Ectodermal cell (in vitro differentiated cells): ENCODE data around the gene CKB.

Experiments
- H3K27ac ChIP-seq: 2 replicates; pipeline ENCODE4 v1.7.0; 2013; ENCODE audit warnings: mild to moderate bottlenecking, low read depth, low read length; ENCODE audit not compliant: insufficient read depth, poor library complexity, severe bottlenecking
- H3K27me3 ChIP-seq: 2 replicates; pipeline ENCODE4 v1.7.0; 2013; ENCODE audit warnings: mild to moderate bottlenecking, low read length; ENCODE audit not compliant: insufficient read depth, control insufficient read depth, poor library complexity, severe bottlenecking
- H3K36me3 ChIP-seq: one replicate; pipeline ENCODE4 v1.7.0; 2013; ENCODE audit warnings: low read length; ENCODE audit not compliant: control insufficient read depth, insufficient read depth
- H3K4me1 ChIP-seq: one replicate; pipeline ENCODE4 v1.7.0; 2013; ENCODE audit warnings: low read length; ENCODE audit not compliant: control insufficient read depth, insufficient read depth
- H3K4me3 ChIP-seq: 2 replicates; pipeline ENCODE4 v1.7.0; 2013; ENCODE audit warnings: low read depth, low read length, control low read depth; ENCODE audit not compliant: insufficient read depth
- H3K9me3 ChIP-seq: 2 replicates; pipeline ENCODE4 v1.7.0; 2013; ENCODE audit warnings: mild to moderate bottlenecking, low read length, moderate library complexity; ENCODE audit not compliant: control insufficient read depth
- WGBS, 2 experiments: methylation state at CpG; one replicate each; pipeline ENCODE4 v1.1.7; 2013; ENCODE audit warnings: missing lambda C conversion rate in 2 of 2; 5-methylcytosine and 5-hydroxymethylcytosine counted together

CKB gene

DNA sequence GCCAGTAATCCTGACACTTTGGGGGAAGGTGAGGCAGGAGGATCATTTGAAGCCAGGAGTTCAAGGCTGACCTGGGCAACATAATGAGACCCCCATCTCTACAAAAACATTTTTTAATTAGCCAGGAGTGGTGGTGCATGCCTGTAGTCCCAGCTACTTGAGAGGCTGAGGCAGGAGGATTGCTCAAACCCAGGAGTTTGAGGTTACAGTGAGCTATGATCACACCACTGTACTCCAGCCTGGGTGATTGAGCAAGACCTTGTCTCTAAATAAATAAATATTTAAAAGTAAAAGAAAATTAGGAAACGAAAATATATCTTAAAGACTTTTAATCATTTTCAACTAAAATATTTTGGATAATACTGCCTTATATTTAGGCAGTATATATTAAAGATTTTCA is 25.9 kb downstream of the CKB start:
- H3K4me1 ChIP-seq = no peaks in the 10 kb centered on the region
- no CpG with 5 or more reads among the region's 1 CpG for WGBS, 2 experiments
- H3K9me3 ChIP-seq = no peaks in the 10 kb centered on the region
- no peak overlapping the region for H3K4me3 ChIP-seq
- no peak overlapping the region for H3K27ac ChIP-seq
- H3K27me3 ChIP-seq = no peaks in the 10 kb centered on the region
- H3K36me3 ChIP-seq = peaks cover 23% of the 10 kb centered on the region

DNA sequence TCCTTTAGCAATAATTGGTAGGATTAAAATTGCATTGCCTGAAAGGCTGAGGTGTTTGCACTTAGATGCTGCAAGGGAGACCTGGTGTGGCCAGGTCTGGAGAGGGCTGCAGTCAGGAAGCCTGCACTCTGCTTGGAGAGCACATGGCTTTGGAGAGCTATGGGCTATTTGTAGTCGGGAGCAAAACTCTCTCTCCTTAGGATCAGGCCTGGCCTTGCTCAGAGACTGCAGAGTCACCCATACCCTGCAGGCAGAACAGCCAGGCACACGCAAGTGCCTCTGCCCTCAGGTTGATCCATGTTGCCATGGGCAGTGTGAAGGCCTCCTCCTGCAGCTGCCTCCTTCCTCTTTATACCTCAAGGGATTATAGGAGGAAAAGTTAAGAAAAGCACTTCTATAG is 26.8 kb downstream of the CKB start:
- Histone ChIP-seq H3K4me3 (no peak overlapping the region), H3K27ac (peak overlapping the region; percentile 27), H3K4me1 (no peaks in the 10 kb centered on the region), H3K36me3 (peaks cover 16% of the 10 kb centered on the region), H3K27me3 (no peaks in the 10 kb centered on the region), H3K9me3 (no peaks in the 10 kb centered on the region)
- 91 to 93% methylated on average over 2 of the region's 2 CpGs for WGBS, 2 experiments

GRCh38 chr14:103492156-103492925 is 30.3 kb downstream of the CKB start:
- Histone ChIP-seq H3K27ac (no peak overlapping the region), H3K36me3 (peaks cover 13% of the 10 kb centered on the region), H3K27me3 (no peaks in the 10 kb centered on the region), H3K4me1 (peaks cover 7% of the 10 kb centered on the region), H3K4me3 (no peak overlapping the region), H3K9me3 (no peaks in the 10 kb centered on the region)
- WGBS, 2 experiments = 92 to 95% methylated on average over 6 of the region's 6 CpGs

DNA sequence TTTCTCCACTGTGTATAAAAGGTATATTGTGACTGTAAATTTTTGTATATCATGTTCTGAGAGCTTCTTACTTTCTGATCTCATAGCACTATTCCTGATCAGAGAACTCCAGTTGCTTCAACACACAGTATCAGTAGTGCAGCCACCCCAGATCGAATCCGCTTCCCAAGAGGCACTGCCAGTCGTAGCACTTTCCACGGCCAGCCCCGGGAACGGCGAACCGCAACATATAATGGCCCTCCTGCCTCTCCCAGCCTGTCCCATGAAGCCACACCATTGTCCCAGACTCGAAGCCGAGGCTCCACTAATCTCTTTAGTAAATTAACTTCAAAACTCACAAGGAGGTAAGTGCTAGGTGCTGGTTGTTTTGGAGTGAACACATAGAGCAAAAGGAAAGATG is 30.9 kb downstream of the CKB start:
- Histone ChIP-seq H3K27ac (no peak overlapping the region), H3K4me1 (peaks cover 7% of the 10 kb centered on the region), H3K4me3 (no peak overlapping the region), H3K9me3 (no peaks in the 10 kb centered on the region), H3K36me3 (peaks cover 13% of the 10 kb centered on the region), H3K27me3 (no peaks in the 10 kb centered on the region)
- WGBS, 2 experiments = 89 to 90% methylated on average over 10 of the region's 10 CpGs

GRCh38 chr14:103489621-103490020 is 33.0 kb downstream of the CKB start:
- no peaks in the 10 kb centered on the region for H3K9me3 ChIP-seq
- no peaks in the 10 kb centered on the region for H3K27me3 ChIP-seq
- WGBS, 2 experiments = 95 to 98% methylated on average over 2 of the region's 2 CpGs
- peaks cover 7% of the 10 kb centered on the region for H3K4me1 ChIP-seq
- H3K27ac ChIP-seq = no peak overlapping the region
- H3K36me3 ChIP-seq = peaks cover 8% of the 10 kb centered on the region
- H3K4me3 ChIP-seq = no peak overlapping the region

GRCh38 chr14:103488960-103489359 is 33.7 kb downstream of the CKB start:
- no peaks in the 10 kb centered on the region for H3K27me3 ChIP-seq
- H3K9me3 ChIP-seq = no peaks in the 10 kb centered on the region
- peaks cover 7% of the 10 kb centered on the region for H3K4me1 ChIP-seq
- peaks cover 6% of the 10 kb centered on the region for H3K36me3 ChIP-seq
- 36% methylated on average over 2 of the region's 2 CpGs for WGBS, 2 experiments
- H3K4me3 ChIP-seq = no peak overlapping the region
- no peak overlapping the region for H3K27ac ChIP-seq

GRCh38 chr14:103488071-103488470 is 34.6 kb downstream of the CKB start:
- Histone ChIP-seq H3K4me1 (peaks cover 7% of the 10 kb centered on the region), H3K4me3 (no peak overlapping the region), H3K9me3 (no peaks in the 10 kb centered on the region), H3K36me3 (peaks cover 10% of the 10 kb centered on the region), H3K27ac (no peak overlapping the region), H3K27me3 (no peaks in the 10 kb centered on the region)
- WGBS, 2 experiments = 87% methylated on average over 6 of the region's 6 CpGs

GRCh38 chr14:103485504-103485903 is 37.1 kb downstream of the CKB start:
- Histone ChIP-seq H3K4me3 (no peak overlapping the region), H3K4me1 (peaks cover 7% of the 10 kb centered on the region), H3K36me3 (peaks cover 12% of the 10 kb centered on the region), H3K9me3 (no peaks in the 10 kb centered on the region), H3K27ac (no peak overlapping the region), H3K27me3 (no peaks in the 10 kb centered on the region)
- 88 to 91% methylated on average over 1 to 2 of the region's 2 CpGs for WGBS, 2 experiments

DNA sequence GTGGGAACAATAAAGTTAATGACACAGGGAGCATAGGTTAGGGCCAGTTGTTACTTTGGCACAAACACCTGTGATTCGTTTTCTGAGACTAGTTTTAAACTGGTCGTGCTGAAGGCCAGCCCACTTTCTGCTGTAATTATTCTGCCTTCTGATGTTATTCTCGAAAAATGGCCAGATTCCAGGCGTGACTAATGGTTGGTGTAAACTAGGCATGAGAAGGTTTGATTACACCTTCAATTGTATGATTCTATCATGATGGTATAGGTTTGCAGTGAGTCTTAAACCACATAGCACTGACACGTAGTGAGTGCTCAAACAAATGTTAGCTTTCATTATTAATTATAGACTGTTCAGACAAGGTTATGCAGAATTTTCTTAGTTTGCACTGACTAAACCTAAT is 39.0 kb downstream of the CKB start:
- Histone ChIP-seq H3K4me3 (no peak overlapping the region), H3K27me3 (no peaks in the 10 kb centered on the region), H3K4me1 (peaks cover 7% of the 10 kb centered on the region), H3K36me3 (peaks cover 19% of the 10 kb centered on the region), H3K9me3 (no peaks in the 10 kb centered on the region), H3K27ac (no peak overlapping the region)
- WGBS, 2 experiments = 94 to 97% methylated on average over 5 of the region's 5 CpGs

- 96 to 97% methylated on average over 3 of the region's 3 CpGs for WGBS, 2 experiments
- Histone ChIP-seq H3K4me3 (no peak overlapping the region), H3K27ac (no peak overlapping the region), H3K36me3 (peaks cover 36% of the 10 kb centered on the region), H3K9me3 (no peaks in the 10 kb centered on the region), H3K27me3 (no peaks in the 10 kb centered on the region), H3K4me1 (no peaks in the 10 kb centered on the region)
Observed at GRCh38 chr14:103480595-103480994, 42.0 kb downstream of the CKB start.
